Tibial artery (tissue), 4 donors: Measurements from ENCODE around the gene MTCL1.

ENCODE experiments used
- DNase-seq, 2 donors: peaks; one replicate each; pipeline ENCODE4 v3.0.0-alpha.2; 2019
- H3K27ac ChIP-seq, 2 donors: fragments of 200-600 bp; sonication (generic) in 1 of 2; 1 replicate in 1 of 2; 2 replicates in 1 of 2; pipeline ENCODE4 v1.5.1; 2018 to 2019; ENCODE audit warnings: mild to moderate bottlenecking in 1 of 2
- H3K27me3 ChIP-seq, 2 donors: fragments of 200-600 bp; sonication (generic) in 1 of 2; one replicate each; pipeline versions ENCODE4 v1.5.1 to v1.6.0; 2016 to 2019
- H3K36me3 ChIP-seq, 3 donors: fragments of 200-600 bp; sonication (generic) in 2 of 3; one replicate each; pipeline ENCODE4 v1.5.1; 2016 to 2019; ENCODE audit warnings: mild to moderate bottlenecking in 2 of 3
- H3K4me1 ChIP-seq, 4 donors: fragments of 200-600 bp; sonication (generic) in 2 of 4; 1 replicate in 3 of 4; 2 replicates in 1 of 4; pipeline ENCODE4 v1.5.1; 2016 to 2019
- H3K4me3 ChIP-seq, 2 donors: fragments of 200-600 bp; sonication (generic) in 1 of 2; 1 replicate in 1 of 2; 2 replicates in 1 of 2; pipeline ENCODE4 v1.5.1; 2018 to 2019; ENCODE audit warnings: mild to moderate bottlenecking in 2 of 2
- H3K9me3 ChIP-seq, 3 donors: fragments of 200-600 bp; sonication (generic) in 1 of 3; one replicate each; pipeline ENCODE4 v1.5.1; 2016 to 2019
- CTCF ChIP-seq, 2 experiments: fragments of 200-600 bp in 1 of 2; fragments of 450-650 bp in 1 of 2; IDR thresholded peaks; one replicate each; pipeline ENCODE4 v1.5.1; 2017 to 2019; ENCODE audit warnings: antibody characterized with exemption in 2 of 2, mild to moderate bottlenecking in 1 of 2, moderate library complexity in 1 of 2
- intact Hi-C: fragments of 100-400 bp; cut with DNase I; formaldehyde crosslinking; loops from one replicate; pipeline ENCODE4 v1.15.0; 2023; ENCODE audit warnings: low total_unique reads

The MTCL1 gene

GRCh38 chr18:8780227-8780626 lies 74.9 kb downstream of the MTCL1 start:
- Histone ChIP-seq H3K27ac (no peak overlapping the region), H3K4me1 (no peaks in the 10 kb centered on the region), H3K9me3 (no peaks in the 10 kb centered on the region), H3K27me3 (no peaks in the 10 kb centered on the region), H3K36me3 (peaks cover 0 to 10% (median 0%) of the 10 kb centered on the region in 3 donors), H3K4me3 (no peak overlapping the region)
- TF ChIP-seq CTCF (IDR thresholded peaks at IDR 0.05): no peak
- intact Hi-C loops: no loop called here
- no peak for DNase-seq

GRCh38 chr18:8781671-8782070 lies 76.3 kb downstream of the MTCL1 start:
- no peak for TF ChIP-seq CTCF (IDR thresholded peaks at IDR 0.05)
- peaks cover 0 to 10% (median 4%) of the 10 kb centered on the region in 3 donors for H3K36me3 ChIP-seq
- intact Hi-C loops: no loop called here

GRCh38 chr18:8783335-8783993 lies 78.1 kb downstream of the MTCL1 start:
- H3K27me3 ChIP-seq: no peaks in the 10 kb centered on the region

More at GRCh38 chr18:8781671-8782070, 76.3 kb downstream of the MTCL1 start:
- Histone ChIP-seq H3K27me3 (no peaks in the 10 kb centered on the region), H3K9me3 (no peaks in the 10 kb centered on the region), H3K4me3 (no peak overlapping the region), H3K4me1 (no peaks in the 10 kb centered on the region), H3K27ac (no peak overlapping the region)
- no peak for DNase-seq

GRCh38 chr18:8783994-8784530 lies 78.7 kb downstream of the MTCL1 start:
- H3K4me3 ChIP-seq: no peak overlapping the region
- no peak for DNase-seq
- intact Hi-C loops: no loop called here
- no peaks in the 10 kb centered on the region for H3K27me3 ChIP-seq
- TF ChIP-seq CTCF (IDR thresholded peaks at IDR 0.05): no peak
- peaks cover 0 to 13% (median 10%) of the 10 kb centered on the region in 3 donors for H3K36me3 ChIP-seq
- no peaks in the 10 kb centered on the region for H3K9me3 ChIP-seq
- no peaks in the 10 kb centered on the region for H3K4me1 ChIP-seq
- H3K27ac ChIP-seq: no peak overlapping the region

More at GRCh38 chr18:8783335-8783993, 78.1 kb downstream of the MTCL1 start:
- no peak for TF ChIP-seq CTCF (IDR thresholded peaks at IDR 0.05)
- no peaks in the 10 kb centered on the region for H3K9me3 ChIP-seq
- no peaks in the 10 kb centered on the region for H3K4me1 ChIP-seq
- no peak for DNase-seq
- H3K4me3 ChIP-seq: no peak overlapping the region
- intact Hi-C loops: no loop called here
- peaks cover 0 to 13% (median 10%) of the 10 kb centered on the region in 3 donors for H3K36me3 ChIP-seq
- no peak overlapping the region for H3K27ac ChIP-seq

- DNase-seq: no peak
- H3K4me1 ChIP-seq: no peaks in the 10 kb centered on the region
- H3K27ac ChIP-seq: no peak overlapping the region
- no peak for TF ChIP-seq CTCF (IDR thresholded peaks at IDR 0.05)
- no peaks in the 10 kb centered on the region for H3K9me3 ChIP-seq
- intact Hi-C loops: no loop called here
- peaks cover 0 to 13% (median 10%) of the 10 kb centered on the region in 3 donors for H3K36me3 ChIP-seq
- no peaks in the 10 kb centered on the region for H3K27me3 ChIP-seq
- no peak overlapping the region for H3K4me3 ChIP-seq
These were observed 79.9 kb downstream of the MTCL1 start for GRCh38 chr18:8785261-8785660.
